Measurements from ENCODE around the gene DHX29. TPM values are rescaled to one million over a fixed set of nuclear protein-coding genes. Genes with fewer than 3 reads are reported as not detected.

The DHX29 gene
- total and polyA plus RNA-seq, 8 donors, result 4.2 to 13.7 (median 11.2) TPM

GRCh38 chr5:55294935-55295334 is 12.6 kb downstream of the DHX29 start:
- TF ChIP-seq, protein P1, sequence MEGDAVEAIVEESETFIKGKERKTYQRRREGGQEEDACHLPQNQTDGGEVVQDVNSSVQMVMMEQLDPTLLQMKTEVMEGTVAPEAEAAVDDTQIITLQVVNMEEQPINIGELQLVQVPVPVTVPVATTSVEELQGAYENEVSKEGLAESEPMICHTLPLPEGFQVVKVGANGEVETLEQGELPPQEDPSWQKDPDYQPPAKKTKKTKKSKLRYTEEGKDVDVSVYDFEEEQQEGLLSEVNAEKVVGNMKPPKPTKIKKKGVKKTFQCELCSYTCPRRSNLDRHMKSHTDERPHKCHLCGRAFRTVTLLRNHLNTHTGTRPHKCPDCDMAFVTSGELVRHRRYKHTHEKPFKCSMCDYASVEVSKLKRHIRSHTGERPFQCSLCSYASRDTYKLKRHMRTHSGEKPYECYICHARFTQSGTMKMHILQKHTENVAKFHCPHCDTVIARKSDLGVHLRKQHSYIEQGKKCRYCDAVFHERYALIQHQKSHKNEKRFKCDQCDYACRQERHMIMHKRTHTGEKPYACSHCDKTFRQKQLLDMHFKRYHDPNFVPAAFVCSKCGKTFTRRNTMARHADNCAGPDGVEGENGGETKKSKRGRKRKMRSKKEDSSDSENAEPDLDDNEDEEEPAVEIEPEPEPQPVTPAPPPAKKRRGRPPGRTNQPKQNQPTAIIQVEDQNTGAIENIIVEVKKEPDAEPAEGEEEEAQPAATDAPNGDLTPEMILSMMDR (IDR thresholded peaks at IDR 0.05), result no peak
- ATAC-seq, result no peak
- no peaks in the 10 kb centered on the region for H3K9me3 ChIP-seq
- WGBS, 2 donors, result 93 to 100% methylated on average over 1 of the region's 1 CpG
- H3K27ac ChIP-seq, result no peak overlapping the region
- intact Hi-C loops (cut with DNase I), result no loop called here
- H3K4me3 ChIP-seq, result no peak overlapping the region
- H3K36me3 ChIP-seq, result peaks cover 0 to 27% (median 14%) of the 10 kb centered on the region in 3 donors
- FAIRE-seq, result no peak
- H3K4me1 ChIP-seq, result no peaks in the 10 kb centered on the region
- DNase-seq, result no peak
- H3K27me3 ChIP-seq, result no peaks in the 10 kb centered on the region

DNA sequence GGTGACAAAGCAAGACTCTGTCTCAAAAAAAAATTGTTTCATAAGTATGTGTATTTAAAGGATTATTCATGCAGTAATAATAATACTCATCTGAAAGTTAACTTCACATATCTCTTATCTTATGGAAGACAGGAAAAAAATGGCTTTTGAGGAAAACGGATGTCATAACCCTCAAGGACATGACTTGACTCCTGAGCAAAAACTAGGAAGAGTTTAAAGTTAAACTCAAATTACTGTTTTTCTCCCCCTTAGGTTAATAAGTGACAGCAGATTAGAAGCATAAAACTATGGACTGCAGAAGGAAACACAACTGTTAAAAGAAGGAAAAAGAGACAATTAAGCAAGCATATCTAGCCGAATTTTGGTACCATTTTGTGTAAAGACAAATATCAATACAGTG is 16.5 kb downstream of the DHX29 start:
- DNase-seq, result no peak
- intact Hi-C loops (cut with DNase I), result no loop called here
- no peak overlapping the region for H3K27ac ChIP-seq
- H3K4me1 ChIP-seq, result no peaks in the 10 kb centered on the region
- no peak overlapping the region for H3K4me3 ChIP-seq
- no peak for FAIRE-seq
- no peaks in the 10 kb centered on the region for H3K27me3 ChIP-seq
- ATAC-seq, result no peak
- H3K9me3 ChIP-seq, result no peaks in the 10 kb centered on the region
- H3K36me3 ChIP-seq, result peaks cover 0 to 57% (median 14%) of the 10 kb centered on the region in 3 donors
- WGBS, 2 donors, result 61 to 71% methylated on average over 2 of the region's 2 CpGs
- TF ChIP-seq, protein P1 (IDR thresholded peaks at IDR 0.05), result no peak

DNA sequence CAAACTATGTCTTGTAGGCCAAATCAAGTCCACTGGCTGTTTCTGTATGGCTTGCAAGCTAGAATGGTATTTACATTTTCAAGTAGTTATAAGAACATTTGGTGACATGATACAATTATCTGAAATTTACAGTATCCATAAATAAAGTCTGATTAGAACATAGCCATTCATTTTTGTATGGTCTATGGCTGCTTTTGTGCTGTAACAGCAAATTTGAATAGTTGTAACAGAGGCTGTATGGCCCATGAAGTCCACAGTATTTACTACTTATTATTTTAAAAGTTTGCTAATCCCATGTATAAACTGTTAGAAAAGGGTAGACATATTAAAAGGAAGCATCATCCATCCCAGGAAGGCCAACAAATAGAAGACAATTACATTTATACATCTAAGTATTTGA is 17.7 kb downstream of the DHX29 start:
- ATAC-seq (no peak), DNase-seq (no peak), FAIRE-seq (no peak)
- Histone ChIP-seq H3K27me3 (no peaks in the 10 kb centered on the region), H3K27ac (no peak overlapping the region), H3K9me3 (no peaks in the 10 kb centered on the region), H3K36me3 (peaks cover 0 to 62% (median 9%) of the 10 kb centered on the region in 3 donors), H3K4me3 (no peak overlapping the region), H3K4me1 (no peaks in the 10 kb centered on the region)
- TF ChIP-seq, protein P1 (IDR thresholded peaks at IDR 0.05), result no peak
- intact Hi-C loops (cut with DNase I), result no loop called here

- intact Hi-C loops (cut with DNase I), result no loop called here
- no peak overlapping the region for H3K27ac ChIP-seq
- no peaks in the 10 kb centered on the region for H3K9me3 ChIP-seq
- H3K27me3 ChIP-seq, result no peaks in the 10 kb centered on the region
- WGBS, 2 donors, result 41% methylated on average over 1 of the region's 1 CpG
- TF ChIP-seq, protein P1 (IDR thresholded peaks at IDR 0.05), result no peak
- no peaks in the 10 kb centered on the region for H3K4me1 ChIP-seq
- no peak for ATAC-seq
- FAIRE-seq, result no peak
- DNase-seq, result no peak
- peaks cover 0 to 71% (median 18%) of the 10 kb centered on the region in 3 donors for H3K36me3 ChIP-seq
- H3K4me3 ChIP-seq, result no peak overlapping the region
Measured at GRCh38 chr5:55286411-55286933, 21.0 kb downstream of the DHX29 start.

DNA sequence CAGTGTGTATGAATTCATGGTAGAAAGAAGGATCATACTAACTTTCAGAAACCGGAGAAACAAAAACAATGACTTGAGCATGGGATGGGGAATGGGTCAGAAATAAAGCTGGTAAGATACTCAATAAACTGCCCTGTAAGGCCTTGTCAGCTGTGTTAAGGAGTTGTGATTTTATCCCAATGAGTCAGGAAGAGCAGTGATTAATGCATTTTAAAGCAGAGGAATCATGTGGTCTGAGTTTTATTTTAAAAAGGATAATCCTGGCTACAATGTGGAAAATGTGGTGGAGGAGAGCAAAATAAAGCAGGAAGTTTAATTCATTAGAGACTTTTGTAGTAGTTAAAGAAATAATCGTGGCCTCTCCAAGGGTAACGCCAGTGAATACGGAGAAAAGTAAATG is 28.7 kb downstream of the DHX29 start:
- WGBS, 2 donors, result 92 to 94% methylated on average over 4 of the region's 4 CpGs
- no peak for ATAC-seq
- no peak for DNase-seq
- Histone ChIP-seq H3K36me3 (peaks cover 0 to 75% (median 10%) of the 10 kb centered on the region in 3 donors), H3K4me1 (no peaks in the 10 kb centered on the region), H3K4me3 (no peak overlapping the region), H3K27me3 (no peaks in the 10 kb centered on the region), H3K9me3 (no peaks in the 10 kb centered on the region), H3K27ac (no peak overlapping the region)
- no peak for FAIRE-seq
- TF ChIP-seq, protein P1 (IDR thresholded peaks at IDR 0.05), result no peak
- intact Hi-C loops (cut with DNase I), result no loop called here

All from pancreas (tissue), 10 donors.